Tibial nerve (tissue), 4 donors: Measurements from ENCODE around the gene ATP6V1F.

Source experiments
- EP300 ChIP-seq, 2 donors: sonication (generic); formaldehyde crosslinking; IDR thresholded peaks; one replicate each; pipeline ENCODE4 v1.6.1; 2017; ENCODE audit warnings: antibody characterized with exemption in 2 of 2, mild to moderate bottlenecking in 1 of 2
- TF ChIP-seq, protein P1 (sequence below), 5 experiments: fragments of 200-600 bp in 3 of 5; fragments of 450-650 bp in 2 of 5; sonication (generic) in 3 of 5; IDR thresholded peaks; one replicate each; pipeline ENCODE4 v1.5.1; 2016 to 2019; ENCODE audit warnings: antibody characterized with exemption in 5 of 5, mild to moderate bottlenecking in 3 of 5, moderate library complexity in 2 of 5

DNA sequence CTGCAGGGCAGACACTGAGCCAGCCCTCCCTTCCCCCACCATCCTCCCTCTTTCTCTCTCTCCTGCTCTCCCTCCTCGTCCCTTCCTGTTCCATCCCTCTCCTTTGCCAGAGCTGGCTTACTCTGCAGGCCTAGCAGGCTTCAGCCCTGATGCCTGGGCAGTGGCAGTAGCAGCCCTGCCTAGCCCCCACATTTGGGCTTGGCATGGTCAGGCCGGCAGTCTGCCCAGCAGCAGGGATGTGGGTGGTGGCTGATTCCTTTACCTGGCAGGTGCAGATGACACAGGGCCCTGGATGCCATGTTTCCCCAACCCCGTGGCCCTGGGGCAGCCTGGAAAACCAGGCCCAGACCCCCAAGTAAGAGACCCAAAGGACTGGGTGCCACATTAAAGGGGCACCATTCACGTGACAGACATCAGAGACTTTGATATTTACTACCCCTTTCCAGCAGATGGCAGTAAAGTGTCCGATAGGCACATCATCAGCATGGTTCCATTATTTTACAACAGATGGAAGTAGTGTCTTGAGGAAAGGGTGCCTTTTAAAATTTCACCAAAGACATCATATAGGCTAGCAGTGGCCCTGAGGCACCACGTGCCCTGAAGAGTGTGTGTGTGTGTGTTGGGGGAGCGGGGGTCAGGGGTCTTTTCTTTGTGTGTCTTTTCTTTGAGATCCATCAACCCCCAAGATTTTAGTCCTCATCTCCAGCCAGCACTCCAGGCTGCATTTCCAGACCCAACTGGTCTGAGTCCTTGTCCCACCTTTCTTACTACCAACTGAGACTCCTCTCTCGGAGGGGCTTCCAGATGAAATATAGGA, 41.9 kb downstream of the ATP6V1F start:
- no peak for TF ChIP-seq EP300 (IDR thresholded peaks at IDR 0.05)
- TF ChIP-seq, protein P1, sequence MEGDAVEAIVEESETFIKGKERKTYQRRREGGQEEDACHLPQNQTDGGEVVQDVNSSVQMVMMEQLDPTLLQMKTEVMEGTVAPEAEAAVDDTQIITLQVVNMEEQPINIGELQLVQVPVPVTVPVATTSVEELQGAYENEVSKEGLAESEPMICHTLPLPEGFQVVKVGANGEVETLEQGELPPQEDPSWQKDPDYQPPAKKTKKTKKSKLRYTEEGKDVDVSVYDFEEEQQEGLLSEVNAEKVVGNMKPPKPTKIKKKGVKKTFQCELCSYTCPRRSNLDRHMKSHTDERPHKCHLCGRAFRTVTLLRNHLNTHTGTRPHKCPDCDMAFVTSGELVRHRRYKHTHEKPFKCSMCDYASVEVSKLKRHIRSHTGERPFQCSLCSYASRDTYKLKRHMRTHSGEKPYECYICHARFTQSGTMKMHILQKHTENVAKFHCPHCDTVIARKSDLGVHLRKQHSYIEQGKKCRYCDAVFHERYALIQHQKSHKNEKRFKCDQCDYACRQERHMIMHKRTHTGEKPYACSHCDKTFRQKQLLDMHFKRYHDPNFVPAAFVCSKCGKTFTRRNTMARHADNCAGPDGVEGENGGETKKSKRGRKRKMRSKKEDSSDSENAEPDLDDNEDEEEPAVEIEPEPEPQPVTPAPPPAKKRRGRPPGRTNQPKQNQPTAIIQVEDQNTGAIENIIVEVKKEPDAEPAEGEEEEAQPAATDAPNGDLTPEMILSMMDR (IDR thresholded peaks at IDR 0.05), result peak; percentile 34 to 54 (median 47)
